ENCODE results near the gene ISCA1.

The ISCA1 gene

DNA sequence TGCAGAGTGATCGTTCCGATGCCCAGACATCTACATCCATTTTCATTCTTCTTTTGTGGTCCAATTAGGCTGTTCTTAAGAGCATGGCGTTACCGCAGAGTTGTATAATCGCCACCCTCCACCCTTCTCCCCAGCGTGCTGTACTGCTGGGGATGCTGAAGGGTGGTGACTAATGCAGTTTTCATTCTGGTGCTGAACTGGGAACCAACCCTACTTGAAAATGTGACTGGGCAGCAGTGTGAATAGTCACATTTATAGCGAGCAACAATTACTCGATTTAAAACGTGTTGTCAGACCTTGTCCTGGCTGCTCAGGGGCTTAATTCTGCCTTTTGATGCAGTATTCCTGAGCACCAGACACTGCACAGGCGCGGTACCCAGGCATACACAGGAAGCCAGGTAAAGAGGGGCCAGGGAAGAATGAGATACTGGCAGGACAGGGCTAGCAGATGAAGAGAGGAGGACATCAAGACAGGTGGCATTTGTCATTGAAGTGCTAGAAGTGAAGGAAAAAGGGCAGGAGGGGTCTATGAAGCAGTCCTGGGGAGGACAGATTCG, 719 bp upstream of the ISCA1 start:
- no peak for DNase-seq

DNA sequence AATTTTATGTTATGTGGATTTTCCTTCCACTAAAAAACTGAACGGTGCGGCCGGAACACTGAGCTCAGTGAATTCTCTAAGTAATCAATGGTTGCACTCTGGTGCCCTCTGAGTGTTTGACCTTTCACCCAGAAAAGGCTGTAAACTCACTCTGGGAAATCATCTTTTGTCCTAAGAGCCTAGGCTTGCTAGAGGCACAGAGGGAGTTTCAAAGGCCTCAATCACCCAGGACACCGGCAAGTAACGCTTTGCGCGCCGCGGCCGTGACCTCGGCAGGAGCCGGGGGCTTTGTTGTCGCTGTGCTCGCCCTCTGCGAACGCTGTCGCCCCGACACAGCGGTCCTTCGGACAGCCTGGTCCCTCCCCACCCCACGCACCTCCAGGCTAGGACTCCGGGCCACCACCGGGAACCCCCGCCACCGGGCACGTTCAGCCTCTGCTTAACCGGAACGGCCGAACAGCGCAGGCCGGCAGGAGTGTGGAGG, 703 bp downstream of the ISCA1 start:
- no peak for DNase-seq

DNA sequence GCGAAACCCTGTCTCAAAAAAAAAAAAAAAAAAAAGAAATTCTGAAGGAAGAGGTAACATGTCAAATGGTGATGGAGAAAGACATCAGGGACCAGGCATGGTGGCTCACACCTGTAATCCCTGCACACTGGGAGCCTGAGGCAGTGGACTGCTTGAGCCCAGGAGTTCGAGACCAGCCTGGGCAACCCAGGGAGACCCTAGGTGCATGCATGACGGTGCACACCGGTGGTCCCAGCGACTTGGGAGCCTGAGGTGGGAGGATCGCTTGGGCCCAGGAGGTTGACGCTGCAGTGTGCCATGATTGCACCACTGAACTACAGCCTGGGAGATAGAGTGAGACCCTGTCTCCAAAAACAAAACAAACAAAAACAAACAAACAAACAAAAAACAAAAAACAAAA, 1.8 kb downstream of the ISCA1 start:
- no peak for DNase-seq

DNA sequence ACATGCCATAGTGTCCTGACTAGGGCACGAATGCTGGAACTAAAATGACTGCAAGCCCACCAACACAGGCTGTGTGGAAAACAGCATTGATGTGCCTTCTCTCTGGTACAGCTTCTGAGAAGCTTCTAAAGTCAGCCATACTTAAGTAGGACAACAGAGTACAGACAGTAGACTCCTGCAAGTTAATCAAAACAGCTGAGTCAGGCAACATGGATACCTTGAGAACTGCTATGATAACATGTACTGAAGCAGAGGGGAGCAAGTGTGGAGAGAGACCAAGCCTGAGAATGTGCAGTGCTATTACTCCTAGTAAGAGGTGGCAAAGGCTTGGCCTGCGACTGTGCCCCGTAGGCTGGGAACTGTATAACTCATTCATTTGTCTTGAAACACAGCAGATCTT, 2.5 kb downstream of the ISCA1 start:
- no peak for DNase-seq

DNA sequence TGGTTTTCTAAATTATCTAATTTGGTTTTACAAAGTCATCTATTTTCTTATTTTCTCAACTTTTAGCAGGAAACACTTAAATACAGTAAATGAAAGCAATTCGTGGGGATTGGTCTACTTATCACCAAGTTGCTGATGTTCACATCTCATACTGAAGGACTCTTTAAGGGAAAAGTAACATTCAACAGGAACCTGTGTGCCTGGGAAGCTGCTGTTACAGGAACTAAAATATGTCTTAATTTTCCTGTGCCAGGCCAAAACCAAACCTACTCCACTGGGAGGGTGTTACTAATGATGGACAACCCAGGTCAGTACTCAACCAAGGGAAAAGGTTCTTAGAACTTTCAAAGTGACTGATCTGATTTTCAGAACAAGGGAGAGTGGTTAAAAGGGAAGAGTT, 5.3 kb downstream of the ISCA1 start:
- DNase-seq, result no peak

DNA sequence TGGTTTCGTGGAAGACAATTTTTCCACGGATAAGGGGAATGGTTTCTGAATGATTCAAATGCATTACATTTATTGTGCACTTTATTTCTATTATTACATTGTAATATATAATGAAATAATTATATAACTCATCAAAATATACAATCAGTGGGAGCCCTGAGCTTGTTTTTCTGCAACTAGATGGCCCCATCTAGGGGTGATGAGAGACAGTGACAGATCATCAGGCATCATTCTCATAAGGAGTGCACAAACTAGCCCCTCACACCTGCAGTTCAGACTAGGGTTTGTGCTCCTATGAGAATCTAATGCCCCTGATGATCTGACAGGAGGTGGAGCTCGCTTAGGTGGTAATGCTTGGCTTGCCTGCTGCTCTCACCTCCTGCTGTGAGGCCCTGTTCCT, 6.4 kb downstream of the ISCA1 start:
- DNase-seq, result no peak

DNA sequence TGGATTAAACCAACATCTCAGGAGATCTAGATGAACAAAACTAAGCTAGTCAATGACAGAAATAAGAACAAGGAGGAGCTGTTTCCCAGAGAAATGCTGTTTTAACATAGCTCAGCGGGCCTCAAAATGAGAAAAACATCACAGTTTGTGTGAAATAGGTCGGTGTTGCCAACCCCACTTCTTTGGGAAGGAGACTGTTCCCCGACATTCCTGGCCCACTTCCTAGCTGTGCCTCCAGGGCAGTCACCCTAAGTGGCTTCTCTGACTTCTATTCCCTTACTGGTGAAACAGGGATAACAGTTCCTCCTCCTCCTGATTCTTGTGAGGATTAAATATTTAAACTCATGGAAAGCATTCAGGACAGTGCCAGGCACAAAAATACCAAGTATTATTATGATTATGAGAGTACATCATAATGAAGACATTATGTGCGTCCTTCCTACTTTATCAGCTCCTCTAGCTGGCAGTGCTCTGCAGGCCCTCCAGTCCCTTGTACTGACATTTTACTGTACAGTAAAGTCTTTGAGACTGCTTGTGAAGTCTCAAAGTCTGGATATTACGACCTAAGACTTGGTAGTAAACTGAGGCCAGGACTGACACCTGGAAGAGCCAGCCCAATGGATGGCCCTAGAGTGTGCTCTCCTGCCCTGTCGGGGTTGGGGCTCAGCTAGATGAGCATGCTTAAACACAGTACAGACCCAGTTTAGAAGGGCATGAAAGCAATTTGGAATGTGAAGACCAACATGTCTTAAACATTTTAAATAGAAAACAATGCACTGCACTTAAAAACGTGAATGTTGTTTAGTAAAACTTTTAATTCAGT, 7.3 kb downstream of the ISCA1 start:
- no peak for DNase-seq

DNA sequence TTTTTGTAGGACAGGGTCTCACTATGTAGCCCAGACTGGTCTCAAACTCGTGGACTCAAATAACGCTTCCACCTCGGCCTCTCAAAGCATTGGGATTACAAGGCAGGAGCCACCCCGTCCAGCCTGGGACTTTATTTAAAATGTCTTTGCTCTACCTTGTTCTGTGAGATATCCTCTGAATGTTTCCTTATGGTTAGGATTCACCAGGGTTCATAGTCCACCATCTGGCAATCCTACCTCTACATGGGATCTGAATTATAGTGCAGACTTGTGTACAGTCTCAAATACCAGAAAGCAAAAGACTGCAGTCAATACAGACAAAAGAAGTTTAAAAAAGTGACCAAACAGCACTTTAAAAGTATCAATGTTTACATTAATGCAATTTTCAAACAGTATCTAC, 10.1 kb downstream of the ISCA1 start:
- DNase-seq, result no peak

DNA sequence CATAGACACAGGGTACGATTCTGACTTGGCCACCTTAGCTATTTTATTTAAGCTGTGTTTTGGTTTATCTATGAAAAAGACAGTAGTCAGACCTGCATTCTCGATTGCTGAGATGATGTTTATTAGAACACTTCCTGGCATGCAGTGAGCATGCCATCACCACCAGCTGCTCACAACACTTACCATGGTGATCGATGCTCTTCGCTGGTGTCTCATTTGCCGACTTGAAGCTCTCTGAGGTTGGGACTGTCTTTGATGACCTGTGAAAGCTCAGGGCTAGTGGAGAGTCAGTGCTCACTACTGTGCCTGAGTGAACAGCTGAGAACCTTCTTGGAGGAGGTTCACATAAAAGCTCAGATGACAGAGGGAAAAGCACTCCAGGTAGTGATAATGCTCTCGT, 18.5 kb downstream of the ISCA1 start:
- no peak for DNase-seq

DNA sequence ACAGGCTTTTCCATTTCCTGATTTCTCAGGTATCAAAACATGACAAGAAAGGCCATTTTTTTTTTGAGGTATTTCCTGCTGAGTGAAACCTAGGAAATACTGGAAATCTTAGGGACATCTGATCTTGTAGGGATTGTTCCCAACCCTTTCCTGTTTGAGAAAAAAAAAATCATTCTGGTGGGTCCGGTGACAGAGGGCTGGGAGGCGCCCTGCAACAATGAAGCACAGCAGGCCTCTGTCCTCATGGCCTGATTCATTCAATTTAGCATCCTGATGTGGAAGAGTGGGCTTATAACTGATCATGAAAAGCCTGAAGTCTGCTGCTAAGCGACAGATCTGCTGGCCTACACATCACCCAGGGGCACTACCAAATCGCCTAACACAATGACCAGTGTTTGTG, 19.8 kb downstream of the ISCA1 start:
- no peak for DNase-seq

DNA sequence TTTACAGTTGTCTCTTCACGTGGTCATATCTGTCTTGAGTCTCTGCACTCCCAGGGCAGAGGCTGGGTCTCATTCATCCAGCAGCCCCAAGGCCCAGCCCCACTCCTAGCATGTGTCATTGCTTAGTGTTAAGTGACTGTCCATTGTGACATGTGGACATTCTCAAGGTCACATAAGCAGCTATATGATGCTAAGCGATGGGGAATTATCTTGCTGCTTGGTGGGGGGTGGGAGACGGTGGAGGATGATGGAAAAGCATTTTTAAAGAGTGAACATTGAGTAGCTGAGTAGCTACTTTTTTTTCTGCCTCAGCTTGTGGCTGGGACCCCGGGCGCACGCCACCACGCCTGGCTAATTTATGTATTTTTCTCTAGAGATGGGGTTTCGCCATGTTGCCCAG, 22.8 kb downstream of the ISCA1 start, which contains the start of gene C9orf153:
TSS of gene C9orf153 (minus strand) at position 101 of the 400 bp plus-strand sequence. CDS start 30,054 bp downstream, outside the sequence.
- no peak for DNase-seq

DNA sequence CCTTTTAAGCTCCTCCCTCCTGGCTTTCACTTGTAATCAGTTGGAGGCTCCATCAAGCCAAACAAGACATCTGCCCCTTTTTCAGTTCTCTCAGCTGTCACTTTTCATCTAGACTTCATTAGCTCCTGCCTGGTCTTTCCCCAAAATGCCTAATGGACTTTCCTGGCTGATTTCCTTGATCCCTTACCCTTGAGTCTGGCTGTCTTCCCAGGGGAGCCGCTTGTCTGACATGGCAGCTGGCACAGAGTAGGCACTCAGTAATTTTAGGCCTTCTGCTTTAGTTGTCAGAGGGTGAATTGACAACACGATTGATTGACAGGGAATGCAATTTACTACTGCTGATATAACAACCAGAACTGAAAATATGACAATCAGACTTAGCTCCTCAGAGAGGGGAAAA, 24.9 kb downstream of the ISCA1 start:
- no peak for DNase-seq

DNA sequence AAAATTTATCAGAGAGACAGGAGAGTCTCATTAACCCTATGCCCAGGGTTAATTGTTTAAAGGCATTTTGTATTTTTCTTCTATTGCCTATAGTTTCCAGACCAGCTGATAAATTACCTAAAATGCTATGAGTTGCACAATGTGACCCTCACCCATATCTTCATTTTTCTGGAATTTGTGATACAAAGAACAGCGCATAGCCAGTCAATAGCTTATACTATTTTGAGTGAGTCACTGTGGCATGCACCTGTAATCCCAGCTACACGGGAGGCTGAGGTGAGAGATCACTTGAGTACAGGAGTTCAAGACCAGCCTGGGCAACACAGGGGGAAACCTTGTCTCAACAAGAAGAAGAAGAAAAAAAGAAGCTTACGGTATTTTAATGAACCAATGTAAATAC, 25.7 kb downstream of the ISCA1 start:
- DNase-seq, result no peak

DNA sequence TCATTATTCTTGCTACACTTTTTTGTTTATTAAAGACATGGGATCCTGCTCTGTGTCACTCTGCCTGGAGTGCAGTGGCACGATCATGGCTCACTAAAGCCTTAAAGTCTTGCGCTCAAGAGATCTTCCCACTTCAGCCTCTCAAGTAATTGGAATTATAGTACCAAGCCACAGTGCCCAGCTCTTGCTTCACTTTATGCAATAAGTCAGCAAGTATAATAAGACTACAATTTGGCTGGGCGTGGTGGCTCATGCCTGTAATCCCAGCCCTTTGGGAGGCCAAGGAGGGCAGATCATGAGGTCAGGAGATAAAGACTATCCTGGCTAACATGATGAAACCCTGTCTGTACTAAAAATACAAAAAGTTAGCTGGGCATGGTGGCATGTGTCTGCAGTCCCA, 28.8 kb downstream of the ISCA1 start:
- DNase-seq, result no peak

DNA sequence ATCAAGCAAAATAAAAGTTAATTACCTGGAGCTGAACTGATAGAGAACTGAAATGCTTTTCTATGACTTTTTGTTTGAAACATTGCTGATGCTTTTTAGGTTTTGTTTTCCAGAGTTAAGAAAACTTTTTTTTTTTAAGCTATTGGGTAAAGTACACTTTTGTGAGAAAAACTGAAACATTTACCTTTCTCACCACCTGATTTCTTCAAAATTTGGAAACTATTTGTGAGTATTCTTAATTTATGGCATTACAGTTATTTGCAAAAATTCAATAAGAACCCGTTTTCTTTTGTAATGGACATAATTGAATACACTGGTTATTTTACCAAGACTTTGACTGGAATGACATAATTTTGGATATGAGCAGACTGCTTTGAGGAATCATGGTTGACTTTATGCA, 29.5 kb downstream of the ISCA1 start:
- no peak for DNase-seq

DNA sequence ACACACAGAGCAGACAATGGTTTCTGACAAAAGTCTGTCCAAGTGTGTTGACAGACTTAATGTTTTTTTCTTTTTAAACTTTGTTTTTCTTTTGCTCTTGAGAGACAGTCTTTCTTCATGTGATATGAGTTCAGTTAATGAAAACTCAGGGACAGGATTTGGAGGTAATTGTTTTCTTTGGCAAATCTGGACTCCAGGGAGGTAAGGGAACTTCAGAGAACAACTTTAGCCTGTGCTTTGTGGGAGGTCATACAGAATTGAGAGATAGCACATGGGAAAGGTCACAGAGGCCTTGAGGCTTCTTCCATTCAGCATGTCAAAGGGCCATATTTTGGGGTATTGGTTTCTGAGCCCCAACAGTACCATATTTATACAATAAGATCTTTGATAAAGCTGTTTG, 32.2 kb downstream of the ISCA1 start:
- DNase-seq, result no peak

DNA sequence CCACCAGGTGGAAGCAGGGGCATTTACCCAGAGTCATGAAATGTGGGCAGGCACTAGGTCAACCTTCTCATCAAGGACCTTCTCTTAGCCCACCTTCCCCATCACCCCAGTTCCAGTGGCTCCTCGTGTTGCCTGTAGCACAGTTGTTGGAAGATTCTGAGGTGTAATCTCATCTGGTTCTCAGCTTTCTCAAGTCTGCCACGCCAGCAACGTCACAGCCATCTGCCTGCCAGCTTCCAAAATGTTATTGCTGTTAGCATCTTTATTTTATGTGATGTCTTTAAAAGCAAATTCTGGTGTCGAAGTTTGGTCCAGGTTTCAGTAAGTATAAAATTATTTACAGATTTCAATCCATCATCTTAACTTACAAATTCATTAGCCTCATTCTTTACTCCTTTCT, 33.6 kb downstream of the ISCA1 start:
- no peak for DNase-seq

DNA sequence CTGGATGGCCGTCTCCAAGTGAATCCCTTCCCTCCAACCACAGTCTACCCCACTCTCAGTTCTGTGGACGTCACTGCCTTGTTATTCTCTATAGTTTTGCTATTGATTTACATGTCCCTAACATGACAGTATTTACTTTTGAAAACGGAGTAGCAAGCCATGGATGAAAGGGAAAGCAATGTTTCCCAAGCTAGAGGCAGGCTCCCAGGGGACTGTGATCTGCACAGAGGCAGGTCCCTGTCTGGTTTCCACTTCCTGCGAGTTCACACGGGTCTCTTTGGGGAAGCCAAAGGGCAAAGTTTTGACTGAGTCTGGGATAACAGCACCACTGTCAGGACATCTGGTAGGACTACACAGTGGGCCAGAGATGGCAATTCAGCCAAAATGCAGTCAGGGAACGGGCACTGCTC, 35.6 kb downstream of the ISCA1 start:
- DNase-seq, result no peak

DNA sequence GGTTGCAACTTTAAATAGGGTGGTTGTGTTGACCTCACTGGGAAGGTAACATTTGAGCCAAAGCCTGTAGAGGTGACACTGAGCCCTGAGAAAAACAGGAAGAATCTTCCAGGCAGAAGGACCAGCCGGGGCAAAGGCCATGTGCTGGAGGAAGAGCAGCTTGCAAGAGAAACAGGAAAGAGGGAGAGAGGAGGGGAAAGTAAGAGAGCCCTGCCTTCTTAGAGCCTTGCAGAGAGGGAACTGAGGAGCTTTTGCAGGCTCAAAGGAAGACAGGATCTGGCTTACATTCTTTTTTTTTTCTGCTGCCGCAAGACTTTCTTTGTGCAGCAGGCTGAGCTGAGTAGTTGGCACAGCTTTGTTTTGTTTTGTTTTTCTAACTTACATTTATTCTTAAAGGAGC, 40.3 kb downstream of the ISCA1 start:
- no peak for DNase-seq

DNA sequence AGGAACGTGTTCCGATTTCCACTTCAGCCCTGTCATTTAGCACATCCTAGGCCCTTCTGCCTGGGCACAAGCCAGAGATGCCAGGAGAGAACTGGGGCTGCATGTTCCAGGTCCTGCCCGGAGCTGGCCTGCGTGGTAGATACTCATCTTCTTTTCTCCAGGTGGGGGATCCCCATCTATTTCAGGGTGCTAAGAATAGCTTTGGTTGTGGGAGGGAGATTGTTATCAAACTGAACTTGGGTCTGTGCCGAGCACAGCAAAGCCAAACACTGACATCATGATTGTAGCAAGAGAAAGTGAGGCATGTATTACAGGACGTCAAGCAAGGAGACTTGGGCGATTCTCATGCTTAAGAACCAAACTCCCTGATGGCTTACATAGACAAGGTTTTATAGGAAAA, 41.1 kb downstream of the ISCA1 start:
- DNase-seq, result no peak

DNA sequence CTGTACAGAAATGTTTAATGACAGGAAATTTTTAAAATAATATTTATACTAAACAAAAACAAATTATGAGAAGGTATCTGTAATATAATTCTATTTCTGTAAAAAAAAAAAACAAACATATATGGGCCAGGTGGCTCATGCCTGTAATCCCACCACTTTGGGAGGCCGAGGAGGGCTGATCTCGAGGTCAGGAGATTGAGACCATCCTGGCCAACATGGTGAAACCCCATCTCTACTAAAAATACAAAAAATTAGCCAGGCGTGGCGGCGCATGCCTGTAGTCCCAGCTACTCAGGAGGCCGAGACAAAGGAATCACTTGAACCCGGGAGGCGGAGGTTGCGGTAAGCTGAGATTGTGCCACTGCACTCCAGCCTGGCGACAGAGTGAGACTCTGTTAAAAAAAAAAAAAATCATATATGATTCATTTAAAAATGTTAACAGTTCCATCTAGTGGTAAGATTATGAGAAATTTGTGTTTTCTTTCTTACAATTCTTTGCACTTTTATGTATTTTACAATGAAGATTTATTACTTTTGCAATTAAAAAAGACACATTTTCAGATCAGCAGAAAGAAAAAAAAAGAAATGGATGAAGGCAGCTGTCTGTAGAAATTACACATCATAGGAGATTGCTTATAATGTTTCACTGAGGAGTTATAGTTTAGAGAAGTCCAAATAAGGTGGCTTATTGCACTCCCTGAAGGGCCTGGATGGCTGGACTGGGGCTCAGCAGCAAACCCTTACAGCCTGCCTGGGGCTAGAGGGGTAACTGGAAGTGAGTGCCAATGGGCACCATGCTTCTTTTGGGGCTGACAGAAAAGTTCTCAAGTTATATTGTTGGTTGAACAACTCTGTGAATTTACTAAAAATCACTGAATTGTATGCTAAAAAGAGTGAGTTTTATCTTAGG, 43.2 kb downstream of the ISCA1 start:
- DNase-seq, result no peak

DNA sequence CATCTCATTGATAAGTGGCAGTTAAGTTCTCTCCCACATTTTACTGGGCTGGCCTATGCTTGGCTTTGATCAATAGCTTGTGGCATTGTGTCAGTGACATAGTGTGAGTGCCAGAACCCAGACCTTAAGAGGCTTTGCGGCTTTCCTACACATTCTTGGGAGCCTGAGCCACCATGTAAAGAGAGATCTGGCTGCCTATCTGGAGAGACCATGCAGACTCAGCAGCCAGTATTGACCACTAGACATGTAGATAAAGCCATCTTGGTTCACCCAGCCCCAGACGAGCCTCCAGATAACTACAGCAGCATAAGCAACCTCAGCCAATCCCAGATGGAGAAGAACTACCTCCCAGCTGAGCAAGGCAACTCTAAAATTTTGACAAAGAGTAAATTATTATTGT, 51.5 kb downstream of the ISCA1 start:
- DNase-seq, result no peak

DNA sequence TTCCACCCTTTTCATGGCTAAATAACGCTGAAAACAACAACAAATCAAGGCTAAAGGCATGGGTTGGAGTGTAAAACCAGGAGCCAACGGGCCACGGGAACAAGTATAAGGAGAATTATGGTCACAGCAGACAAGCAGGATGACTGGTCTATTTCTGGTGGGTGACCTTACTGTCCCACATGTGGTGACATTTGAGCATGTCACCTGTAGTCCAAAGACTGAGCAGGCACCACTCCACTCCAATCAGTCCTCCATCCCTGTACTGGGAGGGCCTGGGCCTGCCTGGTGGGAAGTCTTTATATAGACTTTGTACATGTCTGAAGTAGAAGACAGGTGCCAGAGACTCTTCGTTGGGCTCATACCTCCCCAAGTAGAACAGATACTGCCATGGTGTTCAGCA, 59.7 kb downstream of the ISCA1 start:
- DNase-seq, result no peak

DNA sequence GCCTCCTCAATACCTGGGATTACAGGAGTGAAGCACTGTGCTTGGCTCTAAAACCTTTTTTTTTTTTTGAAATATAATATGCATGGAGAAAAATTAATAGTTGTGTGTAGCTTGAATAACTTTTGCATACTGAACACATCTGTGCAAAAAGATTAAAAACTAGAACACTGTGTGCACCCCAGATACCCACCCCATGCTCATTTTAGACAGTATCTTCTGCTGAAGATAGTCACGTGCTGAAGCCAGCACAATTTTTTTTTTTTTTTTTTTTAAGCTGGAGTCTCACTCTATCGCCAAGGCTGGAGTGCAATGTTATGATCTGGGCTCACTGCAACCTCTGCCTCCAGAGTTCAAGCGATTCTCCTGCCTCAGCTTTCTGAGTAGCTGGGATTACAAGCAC, 62.7 kb downstream of the ISCA1 start:
- no peak for DNase-seq
